Activated CD4-positive, alpha-beta T cell treated with anti-CD3 and anti-CD28 coated beads, Interleukin-2, amount 10 ng/mL, durations not matched to agents 24 days and 14 days (primary cell): Measurements from ENCODE around the gene CASKIN1. TPM values are rescaled to one million over a fixed set of nuclear protein-coding genes. Genes with fewer than 3 reads are reported as not detected.

Experiments used
- DNase-seq: peaks from one replicate; pipeline ENCODE4 v3.0.0; 2022
- H3K27ac Mint-ChIP-seq: one replicate; pipeline ENCODE4 v1.8.0; 2022; ENCODE audit warnings: mild to moderate bottlenecking, mixed read lengths
- H3K27me3 Mint-ChIP-seq: one replicate; pipeline ENCODE4 v1.8.0; 2022; ENCODE audit warnings: mixed read lengths
- H3K36me3 Mint-ChIP-seq: one replicate; pipeline ENCODE4 v1.8.0; 2022; ENCODE audit warnings: low read depth, mild to moderate bottlenecking, mixed read lengths
- H3K4me1 Mint-ChIP-seq: one replicate; pipeline ENCODE4 v1.8.0; 2021; ENCODE audit warnings: mixed read lengths
- H3K4me3 Mint-ChIP-seq: one replicate; pipeline ENCODE4 v1.8.0; 2022; ENCODE audit warnings: mild to moderate bottlenecking, moderate library complexity, mixed read lengths
- H3K9me3 Mint-ChIP-seq: one replicate; pipeline ENCODE4 v1.8.0; 2021; ENCODE audit warnings: mixed read lengths
- intact Hi-C: fragments of 100-400 bp; cut with micrococcal nuclease; formaldehyde crosslinking; loops from one replicate; pipeline ENCODE4 v1.15.1; 2023
- total RNA-seq: library from RNA; stranded (reverse); gene quantifications from 2 replicates; pipeline ENCODE4 v1.2.3, GENCODE V29; 2022

The CASKIN1 gene
- total RNA-seq, 1 donor from 2014 or later, result 2.3 TPM

DNA sequence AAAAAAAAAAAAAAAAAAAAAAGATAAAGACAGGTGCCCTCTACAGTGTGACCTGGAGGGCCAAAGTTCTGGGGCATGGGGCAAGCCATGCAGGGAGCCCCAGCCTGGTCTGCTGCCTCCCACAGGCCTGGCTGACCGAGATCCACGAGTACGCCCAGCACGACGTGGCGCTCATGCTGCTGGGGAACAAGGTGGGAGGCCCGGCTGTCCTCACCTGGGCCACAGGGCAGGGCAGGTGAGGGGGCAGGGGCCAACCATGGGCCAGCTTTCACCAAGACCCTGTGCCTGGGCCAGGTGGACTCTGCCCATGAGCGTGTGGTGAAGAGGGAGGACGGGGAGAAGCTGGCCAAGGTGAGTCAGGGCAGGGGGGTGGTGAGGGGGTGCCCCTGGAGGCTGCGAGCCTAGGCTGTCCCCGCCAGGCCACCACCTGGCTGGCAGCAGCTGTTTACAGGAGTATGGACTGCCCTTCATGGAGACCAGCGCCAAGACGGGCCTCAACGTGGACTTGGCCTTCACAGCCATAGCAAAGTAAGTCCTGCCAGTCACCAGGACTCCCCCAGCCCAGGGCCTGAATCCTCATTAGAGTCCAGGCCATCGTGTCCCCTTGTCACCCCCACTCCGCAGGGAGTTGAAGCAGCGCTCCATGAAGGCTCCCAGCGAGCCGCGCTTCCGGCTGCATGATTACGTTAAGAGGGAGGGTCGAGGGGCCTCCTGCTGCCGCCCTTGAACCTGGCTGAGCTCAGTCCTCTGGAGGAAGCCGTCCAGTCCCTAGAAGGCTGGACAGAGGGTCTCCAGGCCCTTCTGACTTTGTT lies 43.5 kb downstream of the CASKIN1 start:
- Mint-ChIP-seq H3K4me1 (peaks cover 27% of the 10 kb centered on the region), H3K27ac (peak overlapping the region; percentile 92), H3K9me3 (no peaks in the 10 kb centered on the region), H3K36me3 (peaks cover 47% of the 10 kb centered on the region), H3K4me3 (peak overlapping the region; percentile 92), H3K27me3 (peaks cover 2% of the 10 kb centered on the region)
- peak; percentile 68 for DNase-seq
- intact Hi-C loops, result no loop called here

DNA sequence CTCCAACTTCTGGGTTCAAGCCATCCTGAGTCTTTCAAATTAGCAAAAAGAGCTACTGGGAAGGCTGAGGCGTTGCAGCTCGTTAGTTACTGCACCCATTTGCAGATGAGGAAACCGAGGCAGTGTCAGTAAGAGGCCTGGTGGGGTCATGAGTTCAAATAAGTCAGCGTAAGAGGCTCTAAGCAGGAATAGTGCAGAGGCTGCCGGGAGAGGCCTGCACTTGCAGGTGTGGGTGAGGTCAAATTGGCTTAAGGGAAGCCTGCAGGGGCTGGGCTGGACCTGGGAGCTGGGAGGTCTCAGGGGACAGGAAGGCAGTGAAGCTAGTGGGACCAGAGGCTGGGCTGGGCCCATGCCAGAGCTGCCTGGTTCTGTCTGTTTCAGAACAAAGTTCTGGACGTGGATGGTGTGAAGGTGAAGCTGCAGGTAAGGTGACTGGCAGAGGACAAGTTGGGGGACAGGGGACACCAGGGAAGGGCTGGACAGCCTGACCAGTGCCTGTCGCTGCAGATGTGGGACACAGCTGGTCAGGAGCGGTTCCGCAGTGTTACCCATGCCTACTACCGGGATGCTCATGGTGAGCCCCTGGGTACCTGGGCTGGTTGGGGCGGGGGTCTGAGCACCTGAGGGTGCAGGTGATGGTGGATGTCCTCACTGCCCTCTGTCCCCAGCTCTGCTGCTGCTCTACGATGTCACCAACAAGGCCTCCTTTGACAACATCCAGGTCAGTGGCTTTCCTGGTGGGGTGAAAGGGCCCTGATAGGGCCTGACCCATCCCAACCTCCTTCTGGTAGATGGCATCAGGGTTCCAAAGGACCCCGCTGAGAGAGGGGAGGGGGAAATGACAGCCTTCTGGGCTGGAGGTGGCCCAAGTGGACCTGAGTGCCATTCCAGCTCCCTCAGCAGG lies 45.0 kb downstream of the CASKIN1 start:
- intact Hi-C loops, result no loop called here
- peaks cover 15% of the 10 kb centered on the region for H3K4me1 Mint-ChIP-seq
- peaks cover 5% of the 10 kb centered on the region for H3K27me3 Mint-ChIP-seq
- H3K27ac Mint-ChIP-seq, result peak overlapping the region; percentile 69
- H3K36me3 Mint-ChIP-seq, result peaks cover 45% of the 10 kb centered on the region
- H3K9me3 Mint-ChIP-seq, result no peaks in the 10 kb centered on the region
- H3K4me3 Mint-ChIP-seq, result peak overlapping the region; percentile 92
- DNase-seq, result no peak

- no peak for DNase-seq
- H3K27ac Mint-ChIP-seq, result no peak overlapping the region
- H3K4me3 Mint-ChIP-seq, result peak overlapping the region; percentile 92
- H3K36me3 Mint-ChIP-seq, result peaks cover 45% of the 10 kb centered on the region
- peaks cover 5% of the 10 kb centered on the region for H3K27me3 Mint-ChIP-seq
- intact Hi-C loops, result no loop called here
- H3K4me1 Mint-ChIP-seq, result peaks cover 12% of the 10 kb centered on the region
- no peaks in the 10 kb centered on the region for H3K9me3 Mint-ChIP-seq
Measured at GRCh38 chr16:2150418-2151187, 45.8 kb downstream of the CASKIN1 start.

GRCh38 chr16:2149630-2150417 lies 46.6 kb downstream of the CASKIN1 start:
- Mint-ChIP-seq H3K4me3 (peak overlapping the region; percentile 69), H3K36me3 (peaks cover 38% of the 10 kb centered on the region), H3K27ac (no peak overlapping the region), H3K9me3 (no peaks in the 10 kb centered on the region), H3K4me1 (peaks cover 8% of the 10 kb centered on the region), H3K27me3 (peaks cover 5% of the 10 kb centered on the region)
- intact Hi-C loops, result no loop called here
- no peak for DNase-seq

DNA sequence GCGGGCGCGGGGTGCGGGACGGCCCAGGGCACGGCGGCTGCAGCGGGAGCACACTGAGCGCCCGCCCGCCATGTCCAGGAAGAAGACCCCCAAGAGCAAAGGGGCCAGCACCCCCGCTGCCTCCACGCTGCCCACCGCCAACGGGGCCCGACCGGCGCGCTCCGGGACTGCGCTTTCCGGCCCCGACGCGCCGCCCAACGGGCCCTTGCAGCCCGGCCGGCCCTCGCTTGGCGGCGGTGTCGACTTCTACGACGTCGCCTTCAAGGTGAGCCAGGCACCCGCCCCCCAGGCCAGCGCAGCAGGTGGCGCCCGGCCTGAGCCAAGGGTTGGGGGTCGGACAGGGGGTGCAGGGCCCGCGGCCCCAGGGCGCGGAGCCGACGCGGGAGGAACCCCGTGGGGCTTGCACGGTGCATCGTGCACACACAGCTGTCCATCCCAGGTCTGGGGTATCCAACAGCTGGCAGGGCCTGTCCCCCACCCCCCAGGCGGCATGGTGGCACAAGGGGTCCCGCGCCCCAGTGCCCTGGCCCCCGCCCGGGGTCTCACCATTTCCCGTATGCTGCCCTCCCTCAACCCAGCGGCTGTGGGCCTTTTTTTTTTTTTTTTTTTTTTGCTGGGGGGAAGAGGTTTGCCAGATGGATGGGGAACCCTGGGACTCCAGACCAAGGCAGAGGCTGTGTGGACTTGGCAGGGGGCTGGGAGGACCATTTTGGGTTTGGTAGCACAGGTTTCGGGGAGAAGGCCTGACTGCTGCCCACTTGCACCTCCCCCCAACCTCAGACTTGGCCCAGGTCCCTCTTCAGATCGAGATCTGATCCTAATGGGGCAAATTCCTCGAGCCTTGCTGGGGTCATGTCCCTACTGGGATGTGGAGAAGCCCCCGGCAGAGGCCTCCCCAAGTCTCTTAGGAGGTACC lies 47.4 kb downstream of the CASKIN1 start:
- DNase-seq, result peak; percentile 78
- intact Hi-C loops, result no loop called here
- H3K36me3 Mint-ChIP-seq, result peaks cover 29% of the 10 kb centered on the region
- peaks cover 8% of the 10 kb centered on the region for H3K4me1 Mint-ChIP-seq
- no peak overlapping the region for H3K27ac Mint-ChIP-seq
- H3K4me3 Mint-ChIP-seq, result peak overlapping the region; percentile 69
- no peaks in the 10 kb centered on the region for H3K9me3 Mint-ChIP-seq
- peaks cover 5% of the 10 kb centered on the region for H3K27me3 Mint-ChIP-seq

DNA sequence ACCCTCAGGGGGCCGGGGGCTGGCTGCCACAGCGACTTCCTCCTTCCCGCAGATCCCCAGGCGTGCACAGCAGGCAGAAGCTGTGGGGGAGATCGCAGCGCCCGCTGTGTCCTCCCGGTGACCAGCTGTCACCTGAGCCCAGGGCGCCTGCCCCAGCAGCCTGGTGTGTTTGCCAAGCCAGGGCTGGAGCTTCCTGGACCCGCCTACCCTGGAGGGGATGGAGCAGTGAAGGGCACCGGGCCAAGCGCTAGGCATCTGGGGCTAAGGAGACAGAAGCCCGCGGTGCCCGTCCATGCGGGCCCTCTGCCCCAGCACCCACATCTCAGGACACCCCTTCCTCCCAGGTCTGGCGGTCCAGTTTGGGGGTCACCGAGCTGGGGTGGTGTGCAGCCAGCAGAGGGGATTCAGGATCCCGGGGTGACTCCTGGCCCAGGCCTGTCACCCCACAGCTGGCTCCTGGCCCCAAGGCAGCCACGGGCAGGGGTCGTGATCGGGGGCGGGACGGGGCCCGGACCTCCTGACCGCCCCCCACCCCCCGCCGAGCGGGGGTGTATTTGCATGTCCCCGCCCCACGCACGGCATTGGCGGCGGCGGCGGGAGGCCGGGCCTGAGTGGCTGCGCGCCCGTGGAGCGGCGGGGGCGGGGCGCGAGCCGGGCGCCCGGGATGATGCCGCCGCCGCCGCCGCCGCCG lies 48.3 kb downstream of the CASKIN1 start, which contains the start of gene RAB26:
RAB26 (plus strand) TSS at position 645 of the 691 bp plus-strand sequence. CDS start 159 bp downstream, outside the sequence.
- Mint-ChIP-seq H3K4me1 (peaks cover 8% of the 10 kb centered on the region), H3K36me3 (peaks cover 21% of the 10 kb centered on the region), H3K27me3 (peaks cover 5% of the 10 kb centered on the region), H3K9me3 (no peaks in the 10 kb centered on the region), H3K27ac (no peak within 1 kb of the TSS), H3K4me3 (peak within 1 kb of the TSS; percentile 69)
- intact Hi-C loops, result no loop called here
- DNase-seq, result peak; percentile 92

DNA sequence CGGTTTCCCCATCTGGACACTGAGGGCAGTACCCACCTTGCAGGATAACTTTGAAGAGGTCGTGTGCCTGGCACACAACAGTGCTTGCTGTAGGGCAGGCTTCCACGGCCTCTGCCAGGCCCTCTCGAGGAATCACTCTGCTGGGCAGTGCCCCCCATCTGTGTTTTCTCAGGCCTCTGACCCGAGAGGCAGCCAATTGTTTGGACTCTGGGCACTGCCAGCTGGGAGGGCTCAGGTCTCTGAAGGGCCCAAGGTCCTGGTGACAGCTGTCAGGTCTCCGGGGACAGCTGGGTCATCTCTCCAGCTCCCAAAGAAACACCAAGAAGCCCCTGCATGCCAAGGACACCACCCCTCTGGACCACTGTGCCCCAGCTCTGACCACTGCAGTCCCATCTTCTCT lies 49.0 kb downstream of the CASKIN1 start:
- no peak overlapping the region for H3K4me3 Mint-ChIP-seq
- no peak for DNase-seq
- H3K27me3 Mint-ChIP-seq, result peaks cover 5% of the 10 kb centered on the region
- intact Hi-C loops, result no loop called here
- no peaks in the 10 kb centered on the region for H3K9me3 Mint-ChIP-seq
- no peak overlapping the region for H3K27ac Mint-ChIP-seq
- peaks cover 14% of the 10 kb centered on the region for H3K36me3 Mint-ChIP-seq
- H3K4me1 Mint-ChIP-seq, result peaks cover 8% of the 10 kb centered on the region

DNA sequence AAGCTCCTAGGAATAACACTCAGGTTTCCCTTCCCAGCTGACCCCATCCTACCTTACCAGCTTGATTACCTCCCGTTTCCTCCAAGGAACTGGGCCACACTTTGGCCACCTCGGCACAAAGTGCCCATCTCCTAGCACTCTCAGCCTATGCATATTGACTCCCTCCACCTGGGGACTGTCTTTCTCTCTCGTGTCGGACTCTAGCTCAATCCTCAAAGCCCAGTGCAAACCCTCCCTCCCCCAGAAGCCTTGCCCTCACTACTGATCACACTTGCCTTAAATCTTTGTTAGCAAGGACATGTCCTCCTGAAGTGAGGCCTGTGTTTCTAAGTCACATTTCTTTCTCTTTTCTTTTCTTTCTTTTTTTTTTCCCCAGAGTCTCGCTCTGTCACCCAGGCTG lies 50.6 kb downstream of the CASKIN1 start:
- H3K9me3 Mint-ChIP-seq, result no peaks in the 10 kb centered on the region
- H3K4me1 Mint-ChIP-seq, result peaks cover 4% of the 10 kb centered on the region
- no peak overlapping the region for H3K27ac Mint-ChIP-seq
- H3K36me3 Mint-ChIP-seq, result no peaks in the 10 kb centered on the region
- peaks cover 8% of the 10 kb centered on the region for H3K27me3 Mint-ChIP-seq
- intact Hi-C loops, result no loop called here
- no peak overlapping the region for H3K4me3 Mint-ChIP-seq
- no peak for DNase-seq

GRCh38 chr16:2143878-2144485 lies 52.4 kb downstream of the CASKIN1 start:
- no peak for DNase-seq
- H3K36me3 Mint-ChIP-seq, result no peaks in the 10 kb centered on the region
- intact Hi-C loops, result no loop called here
- H3K9me3 Mint-ChIP-seq, result no peaks in the 10 kb centered on the region
- peaks cover 6% of the 10 kb centered on the region for H3K27me3 Mint-ChIP-seq
- no peak overlapping the region for H3K27ac Mint-ChIP-seq
- peaks cover 2% of the 10 kb centered on the region for H3K4me1 Mint-ChIP-seq
- no peak overlapping the region for H3K4me3 Mint-ChIP-seq

DNA sequence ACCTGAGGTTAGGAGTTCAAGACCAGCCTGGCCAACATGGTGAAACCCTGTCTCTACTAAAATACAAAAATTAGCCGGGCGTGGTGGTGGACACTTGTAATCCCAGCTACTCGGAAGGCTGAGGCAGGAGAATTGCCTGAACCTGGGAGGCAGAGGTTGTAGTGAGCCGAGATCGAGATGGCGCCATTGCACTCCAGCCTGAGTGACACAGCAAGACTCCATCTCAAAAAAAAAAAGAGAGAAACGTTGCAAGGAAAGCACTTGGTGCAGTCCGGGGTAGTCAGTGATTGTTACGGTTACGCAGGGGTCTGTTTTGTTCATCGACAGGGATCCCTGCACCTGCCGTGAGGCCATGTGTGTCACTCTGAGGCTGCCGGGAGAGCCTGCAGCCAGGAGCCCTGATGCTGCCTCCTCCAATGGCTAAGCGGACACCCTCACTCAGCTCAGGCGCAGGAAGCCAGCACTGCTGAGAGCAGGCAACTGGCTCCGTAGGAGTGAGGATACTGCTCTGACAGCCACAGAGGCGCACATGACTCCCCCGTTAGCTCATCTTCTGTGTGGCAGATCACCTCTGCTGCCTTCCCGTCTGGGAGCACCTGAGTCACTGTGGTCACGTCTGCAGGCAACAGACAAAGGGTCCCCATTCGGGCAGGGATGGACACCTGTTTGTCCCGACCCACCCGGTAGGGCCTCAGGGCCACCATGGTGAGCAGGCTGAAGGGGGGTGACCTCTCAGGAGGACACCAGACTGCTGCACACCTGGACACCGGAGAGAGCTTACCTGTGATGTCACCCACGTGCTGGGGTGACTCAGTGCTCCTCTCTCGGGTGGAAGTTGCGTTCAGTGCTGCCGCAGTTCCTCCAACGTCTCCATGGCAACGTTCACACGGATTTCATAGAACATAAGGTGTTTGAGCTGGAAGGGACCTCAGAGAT lies 53.2 kb downstream of the CASKIN1 start:
- intact Hi-C loops, result no loop called here

More for the DNA sequence above, 53.2 kb downstream of the CASKIN1 start:
- Mint-ChIP-seq H3K4me1 (peaks cover 2% of the 10 kb centered on the region), H3K36me3 (no peaks in the 10 kb centered on the region), H3K27ac (no peak overlapping the region), H3K27me3 (peaks cover 6% of the 10 kb centered on the region), H3K4me3 (no peak overlapping the region), H3K9me3 (no peaks in the 10 kb centered on the region)
- DNase-seq, result no peak
